Breast epithelium (tissue), 3 donors: Measurements from ENCODE around the gene PDZD2.

Experiments
- POLR2A ChIP-seq: fragments of 450-650 bp; IDR thresholded peaks from one replicate; pipeline ENCODE4 v1.6.1; 2016; ENCODE audit warnings: antibody characterized with exemption, mild to moderate bottlenecking, moderate library complexity
- TF ChIP-seq, protein P1 (sequence below), 3 donors: fragments of 450-650 bp; IDR thresholded peaks; one replicate each; pipeline ENCODE4 v1.5.1; 2016 to 2017; ENCODE audit warnings: antibody characterized with exemption in 3 of 3, mild to moderate bottlenecking in 3 of 3, moderate library complexity in 3 of 3

GRCh38 chr5:31908396-31908795 is 269.5 kb downstream of the PDZD2 start:
- no peak for TF ChIP-seq POLR2A
- TF ChIP-seq, protein P1, sequence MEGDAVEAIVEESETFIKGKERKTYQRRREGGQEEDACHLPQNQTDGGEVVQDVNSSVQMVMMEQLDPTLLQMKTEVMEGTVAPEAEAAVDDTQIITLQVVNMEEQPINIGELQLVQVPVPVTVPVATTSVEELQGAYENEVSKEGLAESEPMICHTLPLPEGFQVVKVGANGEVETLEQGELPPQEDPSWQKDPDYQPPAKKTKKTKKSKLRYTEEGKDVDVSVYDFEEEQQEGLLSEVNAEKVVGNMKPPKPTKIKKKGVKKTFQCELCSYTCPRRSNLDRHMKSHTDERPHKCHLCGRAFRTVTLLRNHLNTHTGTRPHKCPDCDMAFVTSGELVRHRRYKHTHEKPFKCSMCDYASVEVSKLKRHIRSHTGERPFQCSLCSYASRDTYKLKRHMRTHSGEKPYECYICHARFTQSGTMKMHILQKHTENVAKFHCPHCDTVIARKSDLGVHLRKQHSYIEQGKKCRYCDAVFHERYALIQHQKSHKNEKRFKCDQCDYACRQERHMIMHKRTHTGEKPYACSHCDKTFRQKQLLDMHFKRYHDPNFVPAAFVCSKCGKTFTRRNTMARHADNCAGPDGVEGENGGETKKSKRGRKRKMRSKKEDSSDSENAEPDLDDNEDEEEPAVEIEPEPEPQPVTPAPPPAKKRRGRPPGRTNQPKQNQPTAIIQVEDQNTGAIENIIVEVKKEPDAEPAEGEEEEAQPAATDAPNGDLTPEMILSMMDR (IDR thresholded peaks at IDR 0.05), result no peak
